ENCODE results near the gene PPBP. TPM values are rescaled to one million over a fixed set of nuclear protein-coding genes. Genes with fewer than 3 reads are reported as not detected.

The PPBP gene
- total and polyA plus RNA-seq, 4 donors, result 2.6 to 17.8 (median 6.2) TPM

DNA sequence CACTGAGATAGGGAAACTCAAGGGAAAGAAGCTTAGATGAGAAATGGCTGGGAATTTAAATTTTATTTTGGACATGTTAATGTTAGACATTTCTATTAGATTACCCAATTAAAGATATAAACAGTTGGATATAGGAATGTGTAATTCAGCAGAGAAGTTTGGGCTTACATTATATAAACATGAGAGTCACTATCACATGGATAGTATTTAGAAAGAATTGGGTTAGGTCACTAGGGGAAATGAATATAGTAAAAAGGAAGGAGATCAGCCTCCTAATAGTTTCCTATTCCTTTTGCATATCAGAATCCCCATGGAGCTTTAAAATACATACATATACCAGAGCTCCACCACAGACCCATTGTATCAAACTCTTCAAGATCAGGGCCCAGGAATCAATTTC is 30.1 kb upstream of the PPBP start:
- H3K9me3 ChIP-seq (ENCODE audit: control insufficient read depth, insufficient read depth, low read length), result no peaks in the 10 kb centered on the region
- no peaks in the 10 kb centered on the region for H3K27me3 ChIP-seq (ENCODE audit: control insufficient read depth, insufficient read depth, low read length)
- no peak overlapping the region for H3K27ac ChIP-seq (ENCODE audit: low read depth, low read length)
- no peaks in the 10 kb centered on the region for H3K36me3 ChIP-seq (ENCODE audit: control insufficient read depth, insufficient read depth, low read length)
- DNase-seq (ENCODE audit: low read depth in 4 of 6, low spot score in 6 of 6), result no peak
- H3K4me3 ChIP-seq (ENCODE audit: low read depth, low read length), result no peak overlapping the region
- H3K4me1 ChIP-seq (ENCODE audit: control insufficient read depth, insufficient read depth, low read length), result no peaks in the 10 kb centered on the region

- WGBS (ENCODE audit: insufficient coverage), result no CpG with 5 or more reads among the region's 1 CpG
- no peaks in the 10 kb centered on the region for H3K4me1 ChIP-seq (ENCODE audit: control insufficient read depth, insufficient read depth, low read length)
- DNase-seq (ENCODE audit: low read depth in 4 of 6, low spot score in 6 of 6), result no peak
- H3K36me3 ChIP-seq (ENCODE audit: control insufficient read depth, insufficient read depth, low read length), result no peaks in the 10 kb centered on the region
- H3K27ac ChIP-seq (ENCODE audit: low read depth, low read length), result no peak overlapping the region
- no peaks in the 10 kb centered on the region for H3K27me3 ChIP-seq (ENCODE audit: control insufficient read depth, insufficient read depth, low read length)
- H3K9me3 ChIP-seq (ENCODE audit: control insufficient read depth, insufficient read depth, low read length), result no peaks in the 10 kb centered on the region
- H3K4me3 ChIP-seq (ENCODE audit: low read depth, low read length), result no peak overlapping the region
Measured at GRCh38 chr4:74016068-74016467, 28.1 kb upstream of the PPBP start.

DNA sequence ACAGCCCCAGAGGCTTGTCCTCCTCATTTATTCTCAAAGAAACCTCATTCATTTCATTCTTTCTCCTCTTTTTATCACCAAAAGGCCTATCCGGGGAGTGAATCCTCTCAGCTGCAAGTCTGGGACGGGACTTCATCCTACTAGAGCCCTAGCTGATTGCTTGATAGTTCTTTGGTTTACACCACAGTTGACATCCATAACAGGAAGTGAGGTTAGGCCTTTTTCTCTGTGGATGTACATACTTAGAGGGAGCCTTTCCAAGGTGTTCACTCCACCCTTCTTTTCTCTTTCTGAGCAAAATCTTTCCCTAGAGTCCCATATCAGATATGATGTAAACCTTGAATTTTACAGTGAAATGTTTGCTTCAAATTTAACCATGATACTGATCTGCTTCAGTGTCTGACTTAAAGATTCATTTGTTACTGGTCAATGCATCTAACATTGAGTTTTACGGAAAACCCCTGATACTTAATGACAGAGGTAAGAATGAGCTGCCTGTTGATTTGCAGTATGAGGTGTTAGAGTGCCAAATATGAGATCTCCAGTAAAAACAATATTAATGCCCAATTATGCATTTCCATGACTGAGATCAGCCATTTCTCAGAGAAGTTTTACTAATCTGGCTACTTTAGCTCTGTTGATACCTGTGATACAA is 27.3 kb upstream of the PPBP start:
- Histone ChIP-seq H3K27me3 (ENCODE audit: control insufficient read depth, insufficient read depth, low read length) (no peaks in the 10 kb centered on the region), H3K27ac (ENCODE audit: low read depth, low read length) (no peak overlapping the region), H3K4me1 (ENCODE audit: control insufficient read depth, insufficient read depth, low read length) (no peaks in the 10 kb centered on the region), H3K9me3 (ENCODE audit: control insufficient read depth, insufficient read depth, low read length) (no peaks in the 10 kb centered on the region), H3K36me3 (ENCODE audit: control insufficient read depth, insufficient read depth, low read length) (no peaks in the 10 kb centered on the region), H3K4me3 (ENCODE audit: low read depth, low read length) (no peak overlapping the region)
- no peak for DNase-seq (ENCODE audit: low read depth in 4 of 6, low spot score in 6 of 6)
- WGBS (ENCODE audit: insufficient coverage), result no CpG with 5 or more reads among the region's 3 CpGs

GRCh38 chr4:74014332-74014731 is 26.3 kb upstream of the PPBP start:
- H3K36me3 ChIP-seq (ENCODE audit: control insufficient read depth, insufficient read depth, low read length), result no peaks in the 10 kb centered on the region
- H3K4me1 ChIP-seq (ENCODE audit: control insufficient read depth, insufficient read depth, low read length), result no peaks in the 10 kb centered on the region
- no peak overlapping the region for H3K27ac ChIP-seq (ENCODE audit: low read depth, low read length)
- H3K27me3 ChIP-seq (ENCODE audit: control insufficient read depth, insufficient read depth, low read length), result no peaks in the 10 kb centered on the region
- no peak overlapping the region for H3K4me3 ChIP-seq (ENCODE audit: low read depth, low read length)
- no peaks in the 10 kb centered on the region for H3K9me3 ChIP-seq (ENCODE audit: control insufficient read depth, insufficient read depth, low read length)
- DNase-seq (ENCODE audit: low read depth in 4 of 6, low spot score in 6 of 6), result no peak
- WGBS (ENCODE audit: insufficient coverage), result no CpG with 5 or more reads among the region's 1 CpG

DNA sequence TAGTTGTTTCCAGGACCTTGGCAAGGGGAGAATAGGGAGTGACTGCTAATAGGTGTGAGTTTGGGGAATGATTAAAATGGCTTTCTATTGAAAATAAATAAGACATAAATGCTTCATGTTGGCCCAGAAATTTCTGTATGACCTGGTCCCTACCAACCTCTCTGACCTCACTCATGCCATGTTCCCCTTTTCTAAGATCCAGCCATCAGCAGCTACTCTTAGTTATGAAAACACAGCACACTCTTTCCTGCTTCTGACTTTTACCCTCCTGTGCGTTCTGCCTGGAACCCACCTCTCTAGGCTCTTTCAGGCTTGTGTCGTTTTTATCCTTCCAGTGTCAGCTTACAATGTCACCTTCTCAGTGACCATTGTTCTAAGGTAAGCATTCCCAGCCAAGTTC is 25.3 kb upstream of the PPBP start:
- no peak overlapping the region for H3K4me3 ChIP-seq (ENCODE audit: low read depth, low read length)
- H3K27me3 ChIP-seq (ENCODE audit: control insufficient read depth, insufficient read depth, low read length), result no peaks in the 10 kb centered on the region
- H3K9me3 ChIP-seq (ENCODE audit: control insufficient read depth, insufficient read depth, low read length), result no peaks in the 10 kb centered on the region
- no peaks in the 10 kb centered on the region for H3K4me1 ChIP-seq (ENCODE audit: control insufficient read depth, insufficient read depth, low read length)
- no peak for DNase-seq (ENCODE audit: low read depth in 4 of 6, low spot score in 6 of 6)
- no peak overlapping the region for H3K27ac ChIP-seq (ENCODE audit: low read depth, low read length)
- H3K36me3 ChIP-seq (ENCODE audit: control insufficient read depth, insufficient read depth, low read length), result no peaks in the 10 kb centered on the region
- WGBS (ENCODE audit: insufficient coverage), result 55% methylated on average over 2 of the region's 2 CpGs

GRCh38 chr4:74012130-74012529 is 24.1 kb upstream of the PPBP start:
- Histone ChIP-seq H3K27me3 (ENCODE audit: control insufficient read depth, insufficient read depth, low read length) (no peaks in the 10 kb centered on the region), H3K27ac (ENCODE audit: low read depth, low read length) (no peak overlapping the region), H3K9me3 (ENCODE audit: control insufficient read depth, insufficient read depth, low read length) (no peaks in the 10 kb centered on the region), H3K4me1 (ENCODE audit: control insufficient read depth, insufficient read depth, low read length) (no peaks in the 10 kb centered on the region), H3K36me3 (ENCODE audit: control insufficient read depth, insufficient read depth, low read length) (no peaks in the 10 kb centered on the region), H3K4me3 (ENCODE audit: low read depth, low read length) (no peak overlapping the region)
- 100% methylated on average over 2 of the region's 4 CpGs for WGBS (ENCODE audit: insufficient coverage)
- DNase-seq (ENCODE audit: low read depth in 4 of 6, low spot score in 6 of 6), result peak in 1 of 6 donors; percentile 46

GRCh38 chr4:74009307-74009706 is 21.3 kb upstream of the PPBP start:
- no peak overlapping the region for H3K4me3 ChIP-seq (ENCODE audit: low read depth, low read length)
- WGBS (ENCODE audit: insufficient coverage), result no CpG with 5 or more reads among the region's 3 CpGs
- no peaks in the 10 kb centered on the region for H3K9me3 ChIP-seq (ENCODE audit: control insufficient read depth, insufficient read depth, low read length)
- no peaks in the 10 kb centered on the region for H3K4me1 ChIP-seq (ENCODE audit: control insufficient read depth, insufficient read depth, low read length)
- no peak for DNase-seq (ENCODE audit: low read depth in 4 of 6, low spot score in 6 of 6)
- H3K27me3 ChIP-seq (ENCODE audit: control insufficient read depth, insufficient read depth, low read length), result no peaks in the 10 kb centered on the region
- H3K36me3 ChIP-seq (ENCODE audit: control insufficient read depth, insufficient read depth, low read length), result no peaks in the 10 kb centered on the region
- H3K27ac ChIP-seq (ENCODE audit: low read depth, low read length), result no peak overlapping the region

DNA sequence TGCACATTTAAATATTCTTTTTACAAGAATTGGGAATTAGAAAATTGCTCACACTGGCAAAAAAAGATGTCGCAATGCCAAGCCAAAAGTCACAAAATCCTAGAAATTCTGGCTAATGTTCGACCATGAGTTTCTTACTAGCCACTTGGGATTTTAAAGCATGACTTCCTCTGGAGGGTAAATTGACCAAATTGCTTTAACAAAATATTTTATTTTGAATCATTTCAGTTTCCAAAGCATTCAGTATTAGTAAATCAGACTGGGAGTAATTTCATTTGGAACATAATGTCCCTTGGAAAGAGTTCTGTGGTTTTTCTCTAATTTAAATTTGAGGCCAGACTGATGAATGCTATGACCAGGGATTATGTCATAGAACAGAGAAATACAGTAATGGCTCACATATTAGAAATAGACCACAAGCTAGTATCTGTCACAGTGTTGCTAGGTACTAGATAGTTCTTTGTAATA is 18.1 kb upstream of the PPBP start:
- Histone ChIP-seq H3K4me1 (ENCODE audit: control insufficient read depth, insufficient read depth, low read length) (no peaks in the 10 kb centered on the region), H3K4me3 (ENCODE audit: low read depth, low read length) (no peak overlapping the region), H3K27ac (ENCODE audit: low read depth, low read length) (no peak overlapping the region), H3K36me3 (ENCODE audit: control insufficient read depth, insufficient read depth, low read length) (no peaks in the 10 kb centered on the region), H3K9me3 (ENCODE audit: control insufficient read depth, insufficient read depth, low read length) (no peaks in the 10 kb centered on the region), H3K27me3 (ENCODE audit: control insufficient read depth, insufficient read depth, low read length) (no peaks in the 10 kb centered on the region)
- WGBS (ENCODE audit: insufficient coverage), result 71% methylated on average over 1 of the region's 2 CpGs
- no peak for DNase-seq (ENCODE audit: low read depth in 4 of 6, low spot score in 6 of 6)

GRCh38 chr4:74005528-74005927 is 17.5 kb upstream of the PPBP start:
- 40% methylated on average over 1 of the region's 3 CpGs for WGBS (ENCODE audit: insufficient coverage)
- no peaks in the 10 kb centered on the region for H3K36me3 ChIP-seq (ENCODE audit: control insufficient read depth, insufficient read depth, low read length)

DNA sequence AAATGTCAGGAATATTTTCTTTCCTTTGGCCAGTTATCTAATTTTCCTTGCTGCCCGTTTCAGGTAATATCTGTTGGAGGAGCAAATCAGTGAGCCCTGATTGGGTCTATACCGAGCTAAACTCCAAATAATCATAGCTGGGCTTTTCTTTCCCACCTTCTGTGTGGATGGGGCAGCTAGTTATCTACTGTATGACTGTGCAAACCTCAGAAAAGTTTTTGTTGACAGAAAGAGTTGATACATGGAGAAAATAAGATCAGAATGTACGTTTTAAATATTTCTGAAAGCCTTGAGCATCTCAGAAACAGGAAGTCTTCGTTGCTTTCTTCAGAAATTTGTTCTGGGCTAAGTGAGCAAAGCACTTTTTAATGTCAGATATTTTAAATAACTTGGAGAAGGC is 16.7 kb upstream of the PPBP start:
- no peaks in the 10 kb centered on the region for H3K27me3 ChIP-seq (ENCODE audit: control insufficient read depth, insufficient read depth, low read length)
- no peak overlapping the region for H3K27ac ChIP-seq (ENCODE audit: low read depth, low read length)
- 100% methylated on average over 1 of the region's 4 CpGs for WGBS (ENCODE audit: insufficient coverage)
- no peaks in the 10 kb centered on the region for H3K4me1 ChIP-seq (ENCODE audit: control insufficient read depth, insufficient read depth, low read length)
- no peaks in the 10 kb centered on the region for H3K36me3 ChIP-seq (ENCODE audit: control insufficient read depth, insufficient read depth, low read length)
- no peaks in the 10 kb centered on the region for H3K9me3 ChIP-seq (ENCODE audit: control insufficient read depth, insufficient read depth, low read length)
- no peak overlapping the region for H3K4me3 ChIP-seq (ENCODE audit: low read depth, low read length)
- DNase-seq (ENCODE audit: low read depth in 4 of 6, low spot score in 6 of 6), result no peak

More at GRCh38 chr4:74005528-74005927, 17.5 kb upstream of the PPBP start:
- Histone ChIP-seq H3K27me3 (ENCODE audit: control insufficient read depth, insufficient read depth, low read length) (no peaks in the 10 kb centered on the region), H3K9me3 (ENCODE audit: control insufficient read depth, insufficient read depth, low read length) (no peaks in the 10 kb centered on the region), H3K4me3 (ENCODE audit: low read depth, low read length) (no peak overlapping the region), H3K4me1 (ENCODE audit: control insufficient read depth, insufficient read depth, low read length) (no peaks in the 10 kb centered on the region), H3K27ac (ENCODE audit: low read depth, low read length) (no peak overlapping the region)
- no peak for DNase-seq (ENCODE audit: low read depth in 4 of 6, low spot score in 6 of 6)

All from spinal cord (tissue), 10 donors.